GM21423 (cell line): ENCODE results near the gene KRT37.
"Not testable (repeated sequence)": the region's sequence is repeated elsewhere in the genome, so short reads cannot be mapped to it uniquely, and the experiment has no call there.

Experiments used
- ATAC-seq: cut with Tn5 transposase; IDR thresholded peaks from one replicate; pipeline ENCODE4 v1.9.1; 2021; ENCODE audit warnings: mild to moderate bottlenecking, moderate library complexity; ENCODE audit not compliant: unreplicated experiment

The KRT37 gene

DNA sequence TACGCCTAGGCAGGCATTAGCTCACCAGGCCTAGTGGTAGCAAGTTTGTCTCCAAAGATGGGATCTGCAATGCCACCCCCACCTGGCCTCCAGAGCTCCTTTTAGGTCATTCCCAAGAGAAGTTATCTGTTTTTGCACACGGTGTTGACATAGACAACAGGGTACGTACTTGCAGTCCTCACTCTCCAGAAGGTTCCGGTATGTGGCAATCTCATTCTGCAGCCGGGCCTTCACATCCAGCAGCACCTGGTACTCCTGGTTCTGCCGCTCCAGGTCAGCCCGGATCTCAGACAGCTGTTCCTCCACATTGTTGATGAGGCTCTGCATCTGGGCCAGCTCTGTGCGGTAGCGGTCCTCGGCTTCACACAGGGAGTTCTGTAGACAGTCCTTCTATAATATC is 17.2 kb downstream of the KRT37 start:
- ATAC-seq, result no peak

DNA sequence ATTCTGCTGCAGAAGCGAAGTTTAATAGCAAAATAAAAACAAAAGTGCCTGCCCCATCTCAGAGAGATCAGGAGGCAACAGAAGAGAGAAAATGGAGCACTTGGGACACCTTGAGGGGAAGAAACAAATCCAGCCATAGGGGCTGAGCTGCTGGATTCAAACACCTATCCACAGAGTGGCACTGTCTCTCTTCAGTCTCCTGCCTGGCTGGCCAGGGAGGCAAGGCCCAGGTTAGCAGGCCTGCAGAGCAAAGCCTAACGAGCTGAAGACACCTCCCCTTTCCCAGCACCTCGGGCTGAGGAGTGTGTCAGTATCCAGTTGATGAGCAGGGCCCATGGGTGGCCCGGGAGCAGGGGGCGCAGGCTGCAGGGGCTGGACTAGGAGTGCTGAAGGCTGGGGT is 18.2 kb downstream of the KRT37 start:
- no peak for ATAC-seq

DNA sequence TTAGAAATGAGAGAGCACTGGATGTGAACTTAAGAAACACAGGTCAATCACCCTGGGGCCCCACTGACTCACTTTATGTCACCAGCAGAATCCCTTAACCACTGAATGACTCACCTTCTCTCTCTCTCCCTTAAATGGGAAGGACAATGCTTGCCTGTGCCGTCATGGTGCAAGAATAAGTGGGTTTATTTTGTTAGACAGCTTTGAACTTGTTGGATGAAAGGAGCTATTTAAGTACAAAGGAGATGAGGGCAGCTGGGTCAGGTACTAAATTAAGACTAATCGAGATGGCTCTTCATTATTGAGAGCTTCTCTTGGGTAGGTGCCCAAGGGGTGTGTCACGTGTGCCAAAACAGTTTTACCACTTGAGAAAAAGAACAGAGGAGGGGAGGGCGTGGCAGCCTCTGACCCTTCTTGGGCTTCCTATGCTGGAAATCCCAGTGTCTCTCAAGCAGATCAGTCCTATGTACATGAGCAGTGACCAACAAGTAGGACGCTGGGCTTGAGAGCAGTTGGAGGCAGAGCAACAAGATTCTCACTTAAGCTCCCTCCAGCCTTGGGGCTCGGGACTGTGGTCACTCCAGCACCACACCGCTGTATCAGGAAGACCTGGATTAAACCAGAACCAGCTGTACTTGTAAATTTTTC is 20.2 kb downstream of the KRT37 start:
- no peak for ATAC-seq

DNA sequence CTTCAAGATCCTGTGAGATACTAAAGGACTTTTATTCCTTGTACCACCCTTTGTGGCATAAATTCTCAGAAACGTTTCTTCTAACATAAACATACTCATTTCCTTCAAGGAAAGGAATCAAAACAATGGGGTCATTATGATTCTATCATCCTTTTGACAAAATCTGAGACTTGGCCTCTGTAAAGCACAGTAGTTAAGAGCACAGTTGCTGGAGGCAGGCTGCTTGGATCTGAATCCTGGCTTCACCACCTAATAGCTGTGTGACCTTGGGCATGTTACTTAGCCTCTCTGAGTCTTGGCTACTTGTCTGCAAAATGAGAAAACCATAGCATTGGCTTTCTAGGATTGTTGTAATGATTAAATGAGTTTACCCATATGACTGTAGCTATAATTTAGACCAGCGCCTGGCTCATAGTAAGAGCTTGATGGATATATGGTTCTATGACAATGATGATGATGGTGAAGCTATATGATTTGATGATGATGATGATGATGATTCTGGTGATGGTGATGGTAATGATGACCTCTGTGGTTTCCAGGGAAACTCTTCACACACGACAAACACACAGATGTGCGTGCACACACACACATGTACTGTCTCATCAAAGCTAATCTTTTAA is 20.9 kb downstream of the KRT37 start:
- ATAC-seq, result no peak

DNA sequence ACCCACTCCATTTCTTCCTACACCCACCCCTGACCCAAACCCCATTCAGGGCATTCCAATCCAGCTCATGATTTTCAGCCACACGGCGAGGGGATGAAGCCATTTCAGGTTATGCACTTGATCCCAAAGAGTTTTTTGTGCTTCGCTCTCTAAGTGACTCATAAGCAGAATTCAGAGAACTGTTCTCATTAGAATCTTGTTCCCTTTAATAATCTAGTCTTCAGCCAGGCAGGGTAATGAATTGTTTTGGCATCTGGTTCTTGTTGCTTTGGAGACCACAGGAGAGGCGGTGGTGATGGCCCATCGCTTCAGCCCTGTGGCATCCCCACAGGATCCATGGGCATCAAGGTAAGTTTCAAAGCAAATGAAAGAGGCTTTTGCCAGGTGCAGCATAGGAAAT is 22.2 kb downstream of the KRT37 start:
- no peak for ATAC-seq

DNA sequence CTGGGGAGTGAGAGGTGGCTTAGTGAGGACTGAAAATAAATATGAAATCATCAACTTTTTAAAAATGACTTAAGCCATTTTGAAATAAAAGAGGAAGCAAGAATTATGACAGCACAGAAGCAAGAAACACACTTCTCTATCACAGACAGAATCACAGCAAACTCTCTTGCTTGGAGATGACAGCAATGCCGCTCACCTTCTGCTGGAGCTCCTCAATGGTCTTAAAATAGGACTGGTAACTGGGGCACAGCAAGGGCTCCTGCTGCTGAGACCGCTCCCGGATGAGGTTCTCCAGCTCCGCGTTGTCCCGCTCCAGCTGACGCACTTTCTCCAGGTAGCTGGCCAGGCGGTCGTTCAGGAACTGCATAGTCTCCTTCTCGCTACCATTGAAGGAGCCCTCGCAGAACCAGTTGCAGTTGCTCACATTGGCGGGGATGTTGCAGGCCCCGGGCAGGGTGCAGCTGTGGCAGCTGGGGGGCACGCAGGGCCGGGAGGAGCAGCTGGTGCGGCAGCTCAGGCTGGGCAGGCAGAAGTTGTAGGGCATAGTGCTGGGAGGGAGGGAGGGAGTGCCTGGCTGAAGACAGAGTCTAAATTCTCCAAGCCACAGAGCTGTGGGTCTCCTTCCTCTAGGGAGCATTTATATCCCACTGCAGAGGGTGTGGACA is 27.3 kb downstream of the KRT37 start, which contains the start of gene KRT31:
KRT31 (minus strand) TSS at position 613 of the 665 bp plus-strand sequence; CDS start at position 544, 69 bp downstream.
- no peak for ATAC-seq

DNA sequence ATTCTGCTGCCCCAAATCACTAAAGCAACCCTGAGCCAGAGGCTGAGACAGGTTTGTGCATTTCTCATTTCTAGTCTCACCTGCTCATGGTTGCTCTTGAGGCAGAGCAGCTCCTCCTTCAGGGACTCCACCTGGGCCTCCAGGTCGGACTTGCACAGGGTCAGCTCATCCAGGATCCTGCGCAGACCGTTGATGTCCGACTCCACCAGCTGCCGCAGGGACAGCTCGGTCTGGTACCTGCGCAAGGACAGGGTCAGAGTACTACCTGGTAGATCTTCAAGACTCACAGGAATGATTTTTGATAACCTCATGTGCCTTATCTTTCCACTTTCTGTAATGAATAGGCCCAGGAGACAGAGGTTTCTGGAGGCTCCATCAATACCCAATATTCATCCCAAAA is 28.0 kb downstream of the KRT37 start:
- ATAC-seq, result no peak

DNA sequence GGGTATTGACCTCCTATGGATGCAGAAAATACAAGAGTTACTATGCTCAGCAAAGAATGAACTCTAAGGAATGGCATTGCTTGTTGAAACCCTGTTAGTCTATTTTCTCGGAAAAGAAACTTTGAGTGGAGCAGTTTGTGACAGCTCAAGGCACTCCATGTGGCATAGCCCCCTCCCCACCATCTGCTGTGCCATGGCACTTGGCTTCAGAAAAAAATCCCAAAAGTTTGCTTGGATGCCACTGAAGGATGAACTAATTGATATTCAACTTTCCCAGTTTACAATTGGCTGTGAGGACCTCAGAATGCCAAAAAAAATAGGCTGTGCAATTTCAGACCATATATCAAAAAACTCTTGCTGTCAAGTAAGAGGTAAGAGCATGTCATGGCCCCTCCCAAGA is 28.8 kb downstream of the KRT37 start:
- no peak for ATAC-seq

DNA sequence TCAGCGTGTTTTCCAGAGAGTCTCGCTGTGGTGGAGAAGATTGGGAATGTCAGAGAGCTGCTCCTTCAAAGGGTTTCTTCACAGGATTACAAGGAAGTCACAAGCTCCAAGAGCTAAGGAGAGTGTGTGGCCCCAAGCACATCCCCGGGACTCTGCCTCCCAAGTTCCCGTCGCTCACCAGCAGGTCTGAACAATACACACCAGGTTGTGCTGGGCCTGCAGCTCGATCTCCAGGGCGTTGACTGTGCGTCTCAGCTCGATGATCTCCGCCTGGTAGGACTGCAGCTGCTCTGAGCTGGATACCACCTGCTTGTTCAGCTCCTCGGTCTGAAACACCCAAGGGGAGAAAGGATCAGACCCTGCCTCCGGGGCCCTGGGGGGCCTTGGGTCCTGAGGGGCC is 29.3 kb downstream of the KRT37 start:
- not testable (repeated sequence) for ATAC-seq

DNA sequence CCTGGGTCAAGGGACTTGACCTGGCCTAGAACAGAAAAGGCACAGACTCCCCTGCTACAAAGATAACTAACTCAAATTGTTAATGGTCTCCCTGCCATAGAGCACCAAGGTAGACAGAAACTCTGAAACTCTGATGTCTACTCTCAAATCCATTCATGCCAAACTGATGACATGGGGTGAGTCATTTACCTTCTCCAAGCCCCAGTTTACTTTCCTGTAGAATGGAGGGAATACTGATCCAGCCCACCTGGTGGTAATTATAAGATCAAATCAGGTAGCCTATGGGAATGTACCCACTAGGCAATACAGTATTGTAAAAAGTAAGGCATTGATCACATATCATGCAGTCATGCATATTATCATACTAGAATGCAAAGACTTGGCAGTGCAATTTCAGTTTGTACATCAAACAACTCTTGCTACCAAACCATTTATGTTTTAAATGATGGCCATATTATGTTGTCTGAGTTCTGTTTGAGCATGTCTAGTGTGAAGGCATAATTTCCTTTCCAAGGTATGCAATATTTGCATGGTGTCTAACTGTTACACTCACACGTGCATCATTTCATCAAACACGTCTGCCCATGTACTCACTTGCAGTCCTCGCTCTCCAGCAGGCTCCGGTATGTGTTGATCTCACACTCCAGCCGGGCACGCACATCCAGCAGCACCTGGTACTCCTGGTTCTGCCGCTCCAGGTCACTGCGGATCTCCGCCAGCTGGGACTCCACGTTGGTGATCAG is 30.0 kb downstream of the KRT37 start:
- ATAC-seq, result no peak

DNA sequence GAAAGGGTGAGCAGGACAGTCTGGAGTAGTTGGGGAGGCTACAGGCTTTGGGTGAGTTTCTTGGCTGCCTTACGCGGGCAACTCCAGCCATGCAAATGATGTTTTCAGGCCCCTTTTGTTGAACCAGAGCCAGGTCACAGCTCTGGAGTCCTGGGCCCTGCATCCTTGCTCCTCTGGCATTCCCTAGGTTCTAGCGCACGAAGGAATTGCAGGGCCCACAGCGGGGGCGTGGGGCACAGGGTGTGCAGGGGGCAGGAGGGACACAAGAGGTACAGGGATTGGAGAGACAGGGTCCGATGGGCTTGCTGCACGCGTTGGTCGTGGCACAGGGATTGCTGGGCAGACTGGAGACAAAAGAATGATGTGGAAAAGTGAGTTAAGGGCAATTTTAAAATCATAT is 30.6 kb downstream of the KRT37 start:
- no peak for ATAC-seq

DNA sequence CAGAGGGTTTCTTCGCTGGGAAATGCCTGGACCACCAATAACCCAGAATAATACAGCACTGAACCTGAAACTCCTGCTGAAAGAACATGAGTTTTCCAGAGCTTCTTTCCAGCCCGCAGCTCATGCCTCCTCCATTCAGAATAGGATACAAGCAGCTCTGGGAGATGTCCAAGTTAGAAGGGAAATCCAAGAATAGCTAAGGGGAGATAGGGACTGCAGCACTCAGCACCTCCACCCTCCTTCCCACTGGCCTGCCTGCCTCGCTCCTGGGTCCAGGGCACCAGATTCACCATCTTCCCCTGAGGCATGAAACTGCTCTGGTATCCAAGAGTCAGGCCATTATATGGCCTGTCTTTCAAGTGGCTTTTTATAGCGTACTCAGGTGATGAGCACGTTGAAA is 31.1 kb downstream of the KRT37 start:
- ATAC-seq, result no peak

DNA sequence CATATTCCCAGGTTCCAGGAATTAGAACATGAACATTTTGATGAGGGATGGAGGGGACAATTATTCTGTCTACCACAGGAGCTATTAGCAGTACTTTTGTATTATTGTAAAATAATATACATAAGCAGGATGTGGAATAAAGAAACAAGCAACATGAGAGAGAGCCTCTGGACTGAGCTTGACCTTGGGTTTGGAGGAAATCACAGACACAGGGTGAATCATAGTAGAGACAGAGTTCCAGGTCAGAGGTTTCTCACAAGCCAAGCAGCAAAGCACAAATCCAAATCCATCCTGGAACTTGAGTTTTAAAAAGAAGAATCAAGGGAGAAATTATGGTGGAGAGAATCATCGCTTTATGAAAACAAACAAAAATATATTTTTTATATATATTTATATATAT is 32.1 kb downstream of the KRT37 start:
- no peak for ATAC-seq

DNA sequence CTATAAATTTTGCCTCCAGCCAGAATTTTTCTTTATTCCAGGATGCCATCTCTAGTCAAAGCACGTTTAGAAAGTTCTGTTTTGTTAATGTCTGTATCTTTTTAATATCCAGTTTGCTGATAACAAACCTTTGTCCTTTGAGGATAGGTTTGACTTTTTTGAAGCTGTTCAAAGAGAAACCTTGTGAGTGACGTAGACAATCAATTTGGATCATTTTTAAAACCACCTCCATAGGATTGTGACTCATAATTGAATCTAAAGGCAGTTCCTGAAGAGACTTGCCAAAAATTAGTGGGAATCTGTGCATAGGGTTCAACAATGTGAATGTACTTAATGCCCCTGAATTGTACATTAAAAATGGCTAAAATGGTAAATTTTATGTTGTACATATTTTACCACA is 32.9 kb downstream of the KRT37 start:
- no peak for ATAC-seq

DNA sequence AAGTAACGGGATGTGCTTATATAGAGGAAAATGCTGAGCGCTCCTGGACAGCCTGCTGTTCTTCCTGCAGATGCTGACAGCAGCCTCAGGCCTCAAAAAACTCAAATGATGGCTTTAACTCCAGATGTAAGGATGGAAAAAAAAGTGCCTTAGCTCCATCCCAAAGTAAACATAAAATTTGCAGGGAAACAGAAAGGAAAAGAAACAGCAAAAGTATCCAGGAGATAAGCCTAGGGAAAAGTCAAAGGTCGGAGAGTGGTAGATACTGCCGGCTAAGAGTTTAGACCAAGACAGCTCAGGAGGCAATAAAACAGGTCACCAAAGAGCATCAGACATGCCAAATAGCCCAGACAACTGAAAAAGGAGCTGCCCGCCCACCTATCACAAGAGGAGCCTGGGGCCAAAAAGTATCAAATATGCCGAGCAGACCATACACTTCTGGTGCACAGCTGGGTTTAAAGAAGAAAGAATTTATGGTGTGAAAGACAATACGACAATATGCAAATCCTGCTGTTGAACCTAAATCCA is 33.9 kb downstream of the KRT37 start:
- no peak for ATAC-seq

DNA sequence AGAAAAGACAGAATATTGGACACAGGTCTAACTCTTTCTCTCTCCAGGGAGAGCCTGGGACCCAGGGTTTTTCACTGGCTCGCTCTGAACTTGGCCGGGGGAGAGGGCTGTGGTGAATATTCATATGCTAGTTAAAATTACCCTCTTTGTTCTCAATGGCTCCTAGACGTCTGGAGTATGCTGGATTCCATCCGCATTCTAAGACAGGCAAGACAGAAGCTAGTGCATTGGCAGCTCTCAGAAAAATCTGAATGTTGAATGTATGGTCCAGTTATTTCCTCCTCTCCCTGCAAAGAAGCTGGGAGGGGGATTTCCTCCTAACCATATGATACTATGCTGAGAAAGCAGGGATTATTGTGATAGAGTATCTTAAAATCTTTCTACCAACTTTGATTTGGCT is 36.7 kb downstream of the KRT37 start:
- no peak for ATAC-seq

DNA sequence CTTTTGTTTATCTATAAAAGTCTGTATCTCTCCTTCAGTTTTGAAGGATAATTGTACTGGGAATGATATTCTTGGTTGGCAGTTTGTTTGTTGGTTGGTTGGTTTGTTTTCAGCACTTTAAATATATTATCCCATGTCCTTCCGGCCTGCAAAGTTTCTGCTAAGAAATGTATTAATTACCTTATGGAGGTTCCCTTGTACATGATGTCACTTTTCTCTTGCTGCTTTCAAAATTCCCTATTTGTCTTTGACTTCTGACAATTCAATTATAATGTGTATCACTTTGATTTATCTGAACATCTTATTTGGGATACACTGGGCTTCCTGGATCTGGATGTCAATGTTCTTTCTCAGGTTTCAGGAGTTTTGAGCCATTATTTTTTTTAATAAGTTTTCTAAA is 38.2 kb downstream of the KRT37 start:
- no peak for ATAC-seq

DNA sequence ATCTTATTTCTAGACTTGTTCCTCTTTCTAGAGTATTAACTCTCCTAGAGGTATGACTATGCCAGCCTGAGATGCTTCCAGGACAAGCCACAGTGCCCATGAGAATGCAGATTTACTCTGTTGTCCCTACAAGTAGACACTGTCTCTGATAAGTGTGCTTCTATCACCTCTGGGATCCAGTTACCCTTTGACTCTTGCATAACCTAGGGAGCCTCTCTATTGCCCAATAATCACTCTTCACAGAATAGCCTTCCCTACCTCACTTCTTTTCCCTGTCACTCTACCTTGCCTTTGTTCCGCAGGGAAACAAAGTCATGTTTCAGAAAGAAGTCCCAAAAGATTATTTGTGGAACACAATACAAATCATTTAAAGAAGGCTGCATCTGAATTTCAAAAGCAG is 40.7 kb downstream of the KRT37 start:
- ATAC-seq, result no peak

DNA sequence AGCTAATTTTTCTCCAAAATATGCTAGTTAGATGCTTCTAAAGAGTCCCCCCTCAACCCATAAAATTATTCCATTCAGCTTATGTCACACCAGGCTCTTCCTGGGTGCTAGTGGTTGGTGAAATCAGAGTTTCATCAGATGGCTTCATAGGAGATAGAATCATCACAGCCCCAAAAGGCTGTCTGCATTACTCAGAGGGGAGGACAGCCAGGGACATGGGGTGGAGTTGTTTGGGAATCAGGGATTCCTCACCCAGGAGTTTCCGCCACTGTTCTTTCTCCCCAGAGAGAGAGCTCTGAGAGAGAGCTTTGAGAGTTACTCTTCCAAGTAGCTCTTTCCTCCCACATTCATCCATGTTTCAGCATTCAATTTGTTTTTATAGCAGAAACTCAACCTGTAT is 42.0 kb downstream of the KRT37 start:
- no peak for ATAC-seq

DNA sequence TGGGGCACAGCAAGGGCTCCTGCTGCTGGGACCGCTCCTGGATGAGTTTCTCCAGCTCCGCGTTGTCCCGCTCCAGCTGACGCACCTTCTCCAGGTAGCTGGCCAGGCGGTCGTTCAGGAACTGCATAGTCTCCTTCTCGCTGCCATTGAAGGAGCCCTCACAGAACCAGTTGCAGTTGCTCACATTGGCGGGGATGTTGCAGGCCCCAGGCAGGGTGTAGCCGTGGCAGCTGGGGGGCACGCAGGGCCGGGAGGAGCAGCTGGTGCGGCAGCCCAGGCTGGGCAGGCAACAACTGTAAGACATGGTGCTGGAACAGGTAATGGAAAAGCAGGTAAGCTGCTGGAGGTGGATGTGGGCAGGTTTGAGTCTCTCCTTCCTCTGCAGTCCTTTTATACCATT is 42.4 kb downstream of the KRT37 start, which contains the start of gene KRT34:
KRT34 (minus strand) TSS at position 364 of the 400 bp plus-strand sequence; CDS start at position 304, 60 bp downstream.
- ATAC-seq, result not testable (repeated sequence)

DNA sequence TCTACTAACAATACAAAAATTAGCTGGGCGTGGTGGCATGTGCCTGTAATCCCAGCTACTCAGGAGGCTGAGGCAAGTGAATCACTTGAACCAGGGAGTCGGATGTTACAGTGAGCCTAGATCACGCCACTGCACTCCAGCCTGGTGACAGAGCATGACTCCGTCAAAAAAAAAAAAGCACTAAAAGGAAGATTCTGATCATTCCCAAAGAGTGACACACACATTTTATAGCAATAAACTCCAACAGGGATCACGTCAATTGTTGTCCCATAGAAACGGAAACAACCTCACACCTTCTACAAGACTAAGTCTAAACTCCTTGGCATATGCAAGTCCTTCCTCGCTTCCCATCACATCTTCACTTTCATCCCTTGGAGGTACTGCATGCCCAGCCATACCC is 44.3 kb downstream of the KRT37 start:
- ATAC-seq, result not testable (repeated sequence)
